ENCODE results near the gene MEDAG.

- TF ChIP-seq CTCF (conservative IDR thresholded peaks at IDR 0.05; ENCODE audit: low read length), result no peak
- TF ChIP-seq EZH2phosphoT487 (IDR thresholded peaks at IDR 0.05; ENCODE audit: borderline replicate concordance), result no peak
Observed at GRCh38 chr13:30923418-30923817, 17.3 kb downstream of the MEDAG start.
